HepG2 (cell line): Measurements from ENCODE around the gene SLC35A3. TPM values are rescaled to one million over a fixed set of nuclear protein-coding genes. Genes with fewer than 3 reads are reported as not detected.

ENCODE experiments used
- ATAC-seq: fragments of 200-7000 bp; cut with Tn5 transposase; 3 replicates; pipeline ENCODE4 v1.9.1; 2020; ENCODE audit warnings: mild to moderate bottlenecking, moderate library complexity
- BruUV-seq: library from RNA; stranded (reverse); fragments of 400-500 nt; replicated peaks from 2 replicates; lab custom pipeline; 2021; lab: Mats Ljungman, UMichigan
- CTCF ChIA-PET: fragments of 300-600 bp; formaldehyde crosslinking; extraction: SDS; loops from one replicate; lab custom pipeline; 2021; ENCODE audit warnings: low total read pairs, inconsistent platforms, low intra/inter-chr PET ratio; lab: Yijun Ruan, JAX
- POLR2A ChIA-PET: fragments of 350-600 bp; sonication (Branson Sonifier 250); formaldehyde crosslinking; loops from one replicate; lab custom pipeline; 2020; ENCODE audit warnings: antibody characterized with exemption, inconsistent platforms; lab: Yijun Ruan, JAX
- DNase-seq: peaks from one replicate; pipeline ENCODE4 v3.0.0-alpha.2; 2015; ENCODE audit warnings: low spot score
- FAIRE-seq: peaks from 3 replicates; lab custom pipeline; 2011; peaks lifted over from hg19 to GRCh38; lab: Jason Lieb, UNC
- H2AFZ ChIP-seq: one replicate; pipeline ENCODE4 v1.6.1; 2011; ENCODE audit warnings: low read length, inconsistent platforms
- H3K27ac ChIP-seq: fragments of 300-600 bp; 3 replicates; pipeline ENCODE4 v1.8.0; 2011; ENCODE audit warnings: mixed run types, mild to moderate bottlenecking, mixed read lengths, low read length, inconsistent platforms; ENCODE audit not compliant: insufficient read depth; ENCODE audit errors: extremely low read length
- H3K27me3 ChIP-seq, 2 experiments: fragments of 200-600 bp in 1 of 2; 2 replicates in 1 of 2; 3 replicates in 1 of 2; pipeline versions ENCODE4 v1.6.0 to v1.8.0; 2011; ENCODE audit warnings: low read length in 2 of 2, mild to moderate bottlenecking in 2 of 2, moderate library complexity in 2 of 2, inconsistent platforms in 1 of 2; ENCODE audit not compliant: insufficient read depth in 2 of 2, control insufficient read depth in 1 of 2
- H3K36me3 ChIP-seq, 2 experiments: fragments of 200-600 bp in 1 of 2; replicated peaks in 1 of 2; 2 replicates in 1 of 2; 3 replicates in 1 of 2; pipeline versions ENCODE4 v1.5.1 to v1.8.0; 2011; ENCODE audit warnings: low read length in 2 of 2, inconsistent platforms in 1 of 2; ENCODE audit not compliant: insufficient read depth in 2 of 2, control insufficient read depth in 1 of 2
- H3K4me1 ChIP-seq: 2 replicates; pipeline ENCODE4 v1.5.1; 2012; ENCODE audit warnings: low read length, inconsistent platforms; ENCODE audit not compliant: insufficient read depth
- H3K4me2 ChIP-seq: 2 replicates; pipeline ENCODE4 v1.6.0; 2011; ENCODE audit warnings: low read depth, low read length, inconsistent platforms
- H3K4me3 ChIP-seq, 3 experiments: fragments of 200-600 bp in 1 of 3; sonication (generic), shearing (Covaris generic) in 1 of 3; replicated peaks in 1 of 3; 2 replicates each; pipeline ENCODE4 v1.5.1; 2011 to 2016; ENCODE audit warnings: low read length in 3 of 3, inconsistent platforms in 2 of 3, low read depth in 2 of 3, mild to moderate bottlenecking in 2 of 3, control low read depth in 1 of 3, mixed read lengths in 1 of 3; ENCODE audit not compliant: insufficient read depth in 1 of 3
- H3K79me2 ChIP-seq: one replicate; pipeline ENCODE4 v1.6.1; 2011; ENCODE audit warnings: low read length, inconsistent platforms; ENCODE audit not compliant: insufficient read depth
- H3K9ac ChIP-seq: 2 replicates; pipeline ENCODE4 v1.6.0; 2011; ENCODE audit warnings: mild to moderate bottlenecking, low read depth, low read length, inconsistent platforms; ENCODE audit not compliant: insufficient read depth
- H3K9me3 ChIP-seq: 2 replicates; pipeline ENCODE4 v1.5.1; 2012; ENCODE audit warnings: mild to moderate bottlenecking, low read length
- H4K20me1 ChIP-seq: 2 replicates; pipeline ENCODE4 v1.6.0; 2011; ENCODE audit warnings: inconsistent platforms, mild to moderate bottlenecking, low read length, moderate library complexity; ENCODE audit not compliant: insufficient read depth
- ATF2 ChIP-seq: sonication (generic); formaldehyde crosslinking; IDR thresholded peaks from 2 replicates; pipeline ENCODE4 v1.4.0; 2020; ENCODE audit warnings: missing genetic modification reagents
- CSRNP2 ChIP-seq: sonication (generic); formaldehyde crosslinking; conservative IDR thresholded peaks from 2 replicates; pipeline ENCODE4 v1.8.0; 2022; ENCODE audit warnings: low read depth, missing genetic modification reagents
- DMAP1 ChIP-seq: IDR thresholded peaks from 2 replicates; pipeline ENCODE4 v1.6.1; 2016
- DPF2 ChIP-seq: sonication (generic); formaldehyde crosslinking; IDR thresholded peaks from 2 replicates; pipeline ENCODE4 v1.4.0; 2020; ENCODE audit warnings: mild to moderate bottlenecking, low read depth, missing genetic modification reagents, borderline replicate concordance
- FOXA3 ChIP-seq: IDR thresholded peaks from 2 replicates; pipeline ENCODE4 v1.6.1; 2016; ENCODE audit warnings: missing genetic modification reagents, missing compliant biosample characterization
- GZF1 ChIP-seq: sonication (generic); formaldehyde crosslinking; IDR thresholded peaks from 2 replicates; pipeline ENCODE4 v1.5.1; 2020; ENCODE audit warnings: mild to moderate bottlenecking, missing genetic modification reagents
- MYC ChIP-seq: sonication (generic); formaldehyde crosslinking; IDR thresholded peaks from 2 replicates; pipeline ENCODE4 v1.9.0; 2021; ENCODE audit warnings: missing genetic modification reagents, borderline replicate concordance
- NCOA5 ChIP-seq: sonication (generic); formaldehyde crosslinking; IDR thresholded peaks from 2 replicates; pipeline ENCODE4 v1.4.0; 2020; ENCODE audit warnings: missing genetic modification reagents
- RBM22 ChIP-seq: fragments of 200-400 bp; formaldehyde crosslinking; optimal IDR thresholded peaks from 2 replicates; pipeline ENCODE3; 2017; ENCODE audit warnings: mild to moderate bottlenecking, low read length, moderate library complexity
- SMC3 ChIP-seq: IDR thresholded peaks from 2 replicates; pipeline ENCODE4 v1.6.1; 2011; ENCODE audit warnings: low read length, improper control_type of control experiment
- SOX13 ChIP-seq, 3 experiments: fragments of 450-650 bp in 1 of 3; sonication (generic) in 1 of 3; formaldehyde crosslinking in 1 of 3; IDR thresholded peaks in 2 of 3; conservative IDR thresholded peaks in 1 of 3; 2 replicates each; pipeline versions ENCODE4 v1.5.0 to v1.6.1; 2016 to 2020; ENCODE audit warnings: antibody characterized with exemption in 1 of 3, mild to moderate bottlenecking in 1 of 3, missing compliant biosample characterization in 1 of 3, missing genetic modification reagents in 1 of 3, moderate library complexity in 1 of 3
- WGBS: methylation state at CpG from one replicate; pipeline ENCODE4 v1.1.6; 2017; ENCODE audit warnings: low lambda C conversion rate; 5-methylcytosine and 5-hydroxymethylcytosine counted together
- in situ Hi-C: cut with HindIII; loops from 2 replicates; pipeline ENCODE4 v1.10.0; 2017; ENCODE audit warnings: low pct_unique_long_range_greater_than_20kb; ENCODE audit not compliant: extremely low pct_ligation_motif_present
- intact Hi-C: fragments of 100-400 bp; cut with micrococcal nuclease; formaldehyde crosslinking; loops from one replicate; pipeline ENCODE4 v1.10.0; 2022; ENCODE audit not compliant: unreplicated experiment
- polyA plus RNA-seq, 8 experiments: library from polyadenylated mRNA; depleted of rRNA in 3 of 8; stranded (reverse) in 7 of 8; unstranded in 1 of 8; fragments of >200 nt; fragmentation: Illumina TruSeq in 4 of 8; extraction: Trizol in 4 of 8; gene quantifications; 2 replicates each; pipeline versions ENCODE4 v1.2.1 to v1.2.3, GENCODE V29; 2011 to 2016; ENCODE audit warnings: low read depth in 4 of 8, missing spikeins in 1 of 8, mixed read lengths in 1 of 8; ENCODE audit not compliant: insufficient read depth in 1 of 8
- total RNA-seq, 5 experiments: library from RNA; depleted of rRNA; stranded (reverse); fragments of >200 nt; fragmentation: Illumina TruSeq; extraction: Trizol; gene quantifications; 2 replicates each; pipeline ENCODE4 v1.2.3, GENCODE V29; 2016; ENCODE audit warnings: low read depth in 1 of 5
- TF ChIP-seq, protein P1 (sequence below): IDR thresholded peaks from 2 replicates; pipeline ENCODE4 v1.4.0; 2020; ENCODE audit warnings: mild to moderate bottlenecking, missing genetic modification reagents
- TF ChIP-seq, protein P2 (sequence below): sonication (generic); formaldehyde crosslinking; IDR thresholded peaks from 2 replicates; pipeline ENCODE4 v1.8.0; 2022; ENCODE audit warnings: mild to moderate bottlenecking, missing genetic modification reagents, moderate library complexity

SLC35A3 gene
- total and polyA plus RNA-seq, 2 of the 13 experiments (the other 11 are each of a cell fraction or from before 2014, with no cell fraction given): 11.2 to 24.9 TPM

DNA sequence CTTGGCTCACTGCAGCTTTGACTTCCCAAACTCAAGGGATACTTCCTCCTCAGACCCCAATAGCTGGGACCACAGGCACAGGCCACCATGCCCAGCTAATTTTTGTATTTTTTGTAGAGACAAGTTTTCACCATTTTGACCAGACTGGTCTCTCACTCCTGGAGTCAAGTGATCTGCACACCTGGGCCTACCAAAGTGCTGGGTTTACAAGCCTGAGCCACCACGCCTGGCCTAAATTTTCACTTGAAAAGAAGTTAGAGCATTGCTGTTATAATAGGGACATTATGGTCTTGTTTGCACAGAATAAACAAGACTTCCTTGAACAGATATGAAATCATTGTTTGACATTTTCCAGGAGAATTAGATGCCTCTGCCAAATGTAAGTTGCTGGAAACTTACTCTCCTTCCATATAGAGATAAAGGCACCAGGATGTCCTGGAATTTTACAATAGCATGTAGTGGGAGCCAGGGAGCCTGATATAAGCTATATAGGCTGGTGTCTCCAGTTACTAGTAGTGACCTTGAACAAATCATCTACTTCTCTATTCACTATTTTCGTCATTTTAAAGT is 16.9 kb downstream of the SLC35A3 start:
- CTCF ChIA-PET: no interaction called here
- peak overlapping the region; percentile 30 for H3K27ac ChIP-seq
- H3K4me1 ChIP-seq: peaks cover 9% of the 10 kb centered on the region
- no peaks in the 10 kb centered on the region for H3K36me3 ChIP-seq
- peaks cover 6% of the 10 kb centered on the region for H3K9me3 ChIP-seq
- peak overlapping the region; percentile 18; the same call in 1 of the 2 replicates for H3K4me2 ChIP-seq
- peaks cover 14% of the 10 kb centered on the region for H3K79me2 ChIP-seq
- no peak overlapping the region for H2AFZ ChIP-seq
- ATAC-seq: peak; percentile 46; the same call in 2 of the 3 replicates
- no peak overlapping the region for H3K9ac ChIP-seq
- in situ Hi-C loops (no loop called here), intact Hi-C loops (no loop called here)
- 0 out of 2 replicates have a peak, but pooled peaks have one; percentile 27 for TF ChIP-seq FOXA3
- TF ChIP-seq SMC3: no peak
- TF ChIP-seq, protein P1, sequence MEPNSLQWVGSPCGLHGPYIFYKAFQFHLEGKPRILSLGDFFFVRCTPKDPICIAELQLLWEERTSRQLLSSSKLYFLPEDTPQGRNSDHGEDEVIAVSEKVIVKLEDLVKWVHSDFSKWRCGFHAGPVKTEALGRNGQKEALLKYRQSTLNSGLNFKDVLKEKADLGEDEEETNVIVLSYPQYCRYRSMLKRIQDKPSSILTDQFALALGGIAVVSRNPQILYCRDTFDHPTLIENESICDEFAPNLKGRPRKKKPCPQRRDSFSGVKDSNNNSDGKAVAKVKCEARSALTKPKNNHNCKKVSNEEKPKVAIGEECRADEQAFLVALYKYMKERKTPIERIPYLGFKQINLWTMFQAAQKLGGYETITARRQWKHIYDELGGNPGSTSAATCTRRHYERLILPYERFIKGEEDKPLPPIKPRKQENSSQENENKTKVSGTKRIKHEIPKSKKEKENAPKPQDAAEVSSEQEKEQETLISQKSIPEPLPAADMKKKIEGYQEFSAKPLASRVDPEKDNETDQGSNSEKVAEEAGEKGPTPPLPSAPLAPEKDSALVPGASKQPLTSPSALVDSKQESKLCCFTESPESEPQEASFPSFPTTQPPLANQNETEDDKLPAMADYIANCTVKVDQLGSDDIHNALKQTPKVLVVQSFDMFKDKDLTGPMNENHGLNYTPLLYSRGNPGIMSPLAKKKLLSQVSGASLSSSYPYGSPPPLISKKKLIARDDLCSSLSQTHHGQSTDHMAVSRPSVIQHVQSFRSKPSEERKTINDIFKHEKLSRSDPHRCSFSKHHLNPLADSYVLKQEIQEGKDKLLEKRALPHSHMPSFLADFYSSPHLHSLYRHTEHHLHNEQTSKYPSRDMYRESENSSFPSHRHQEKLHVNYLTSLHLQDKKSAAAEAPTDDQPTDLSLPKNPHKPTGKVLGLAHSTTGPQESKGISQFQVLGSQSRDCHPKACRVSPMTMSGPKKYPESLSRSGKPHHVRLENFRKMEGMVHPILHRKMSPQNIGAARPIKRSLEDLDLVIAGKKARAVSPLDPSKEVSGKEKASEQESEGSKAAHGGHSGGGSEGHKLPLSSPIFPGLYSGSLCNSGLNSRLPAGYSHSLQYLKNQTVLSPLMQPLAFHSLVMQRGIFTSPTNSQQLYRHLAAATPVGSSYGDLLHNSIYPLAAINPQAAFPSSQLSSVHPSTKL: 0 out of 2 replicates have a peak, but pooled peaks have one; percentile 14
- TF ChIP-seq RBM22: no peak
- no peak for TF ChIP-seq NCOA5
- no peak for TF ChIP-seq ATF2
- TF ChIP-seq DPF2 (CRISPR knock-in tag): no peak
- TF ChIP-seq CSRNP2 (CRISPR knock-in tag): no peak
- TF ChIP-seq DMAP1 (CRISPR knock-in tag): no peak
- TF ChIP-seq, protein P2, sequence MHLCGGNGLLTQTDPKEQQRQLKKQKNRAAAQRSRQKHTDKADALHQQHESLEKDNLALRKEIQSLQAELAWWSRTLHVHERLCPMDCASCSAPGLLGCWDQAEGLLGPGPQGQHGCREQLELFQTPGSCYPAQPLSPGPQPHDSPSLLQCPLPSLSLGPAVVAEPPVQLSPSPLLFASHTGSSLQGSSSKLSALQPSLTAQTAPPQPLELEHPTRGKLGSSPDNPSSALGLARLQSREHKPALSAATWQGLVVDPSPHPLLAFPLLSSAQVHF (CRISPR knock-in tag): no peak
- no peak for TF ChIP-seq SOX13 (IDR thresholded peaks at IDR 0.05)
- peak in 1 of 2 experiments; percentile 48; a peak in 1 of 4 replicates for TF ChIP-seq SOX13 (CRISPR knock-in tag; conservative IDR thresholded peaks at IDR 0.05 in 1 of 2, IDR thresholded peaks at IDR 0.05 in 1 of 2)
- TF ChIP-seq MYC: no peak
- TF ChIP-seq GZF1: peak; percentile 76; the same call in 1 of the 2 replicates
- no peaks in the 10 kb centered on the region for H3K27me3 ChIP-seq
- peak; percentile 35 for DNase-seq
- POLR2A ChIA-PET: no interaction called here
- 95% methylated on average over 2 of the region's 2 CpGs for WGBS
- FAIRE-seq: no peak
- H4K20me1 ChIP-seq: no peaks in the 10 kb centered on the region
- H3K4me3 ChIP-seq: no peak overlapping the region
- no TSS peak for BruUV-seq
